PC-3 (cell line): Measurements from ENCODE around the gene IKBKE. TPM values are rescaled to one million over a fixed set of nuclear protein-coding genes. Genes with fewer than 3 reads are reported as not detected.

Source experiments
- ATAC-seq: fragments of 200-7000 bp; cut with Tn5 transposase; 2 replicates; pipeline ENCODE4 v1.9.1; 2020; ENCODE audit warnings: mild to moderate bottlenecking, moderate library complexity
- BruUV-seq: library from RNA; stranded (reverse); fragments of 400-500 nt; replicated peaks from 2 replicates; lab custom pipeline; 2021; lab: Mats Ljungman, UMichigan
- CTCF ChIA-PET: fragments of 300-600 bp; sonication (Branson Sonifier 250); formaldehyde crosslinking; loops from one replicate; lab custom pipeline; 2022; ENCODE audit warnings: antibody characterized with exemption; lab: Charles Lee
- POLR2A ChIA-PET: fragments of 300-600 bp; sonication (Branson Sonifier 250); formaldehyde crosslinking; loops from one replicate; lab custom pipeline; 2022; ENCODE audit warnings: antibody characterized with exemption; ENCODE audit not compliant: unreplicated experiment; lab: Charles Lee
- DNase-seq: peaks from one replicate; pipeline ENCODE4 v3.0.0-alpha.2; 2015
- H2AFZ ChIP-seq: fragments of 300-600 bp; sonication (generic); 2 replicates; pipeline ENCODE4 v1.6.0; 2016; ENCODE audit warnings: antibody characterized with exemption, low read length
- H3F3A ChIP-seq: fragments of 300-600 bp; sonication (generic); one replicate; pipeline ENCODE4 v1.6.0; 2017; ENCODE audit warnings: antibody characterized with exemption, low read length, control low read depth, mild to moderate bottlenecking; ENCODE audit not compliant: unreplicated experiment
- H3K27ac ChIP-seq: fragments of 300-600 bp; sonication (generic); 2 replicates; pipeline ENCODE4 v1.5.1; 2016; ENCODE audit warnings: mild to moderate bottlenecking, low read length
- H3K27me3 ChIP-seq: fragments of 300-600 bp; sonication (generic); 2 replicates; pipeline ENCODE4 v1.6.1; 2016; ENCODE audit warnings: low read length, mixed read lengths
- H3K36me3 ChIP-seq: fragments of 300-600 bp; sonication (generic); 2 replicates; pipeline ENCODE4 v1.6.1; 2016; ENCODE audit warnings: low read depth, mixed run types, low read length, mixed read lengths
- H3K4me1 ChIP-seq: fragments of 300-600 bp; sonication (generic); 2 replicates; pipeline ENCODE4 v1.5.1; 2016; ENCODE audit warnings: low read length; ENCODE audit not compliant: insufficient read depth
- H3K4me2 ChIP-seq: fragments of 300-600 bp; sonication (generic); 2 replicates; pipeline ENCODE4 v1.6.0; 2016; ENCODE audit warnings: low read length
- H3K4me3 ChIP-seq: fragments of 300-600 bp; sonication (generic); 2 replicates; pipeline ENCODE4 v1.5.1; 2016; ENCODE audit warnings: mild to moderate bottlenecking, low read length, mixed read lengths
- H3K79me2 ChIP-seq: fragments of 300-600 bp; sonication (generic); 2 replicates; pipeline ENCODE4 v1.6.1; 2017; ENCODE audit warnings: low read length, mixed read lengths
- H3K9ac ChIP-seq: fragments of 300-600 bp; sonication (generic); 2 replicates; pipeline ENCODE4 v1.6.0; 2016; ENCODE audit warnings: mild to moderate bottlenecking, low read length
- H3K9me2 ChIP-seq: fragments of 300-600 bp; sonication (generic); replicated peaks from 2 replicates; pipeline ENCODE4 v1.6.1; 2016; ENCODE audit warnings: mixed run types, low read length, mixed read lengths
- H3K9me3 ChIP-seq: fragments of 300-600 bp; sonication (generic); 2 replicates; pipeline ENCODE4 v1.6.1; 2016; ENCODE audit warnings: low read length, mixed read lengths
- H4K20me1 ChIP-seq: fragments of 300-600 bp; sonication (generic); 2 replicates; pipeline ENCODE4 v1.6.1; 2016; ENCODE audit warnings: low read length, mixed read lengths
- CTCF ChIP-seq: fragments of 300-600 bp; sonication (generic); conservative IDR thresholded peaks from 2 replicates; pipeline ENCODE4 v1.5.1; 2017; ENCODE audit warnings: antibody characterized with exemption, low read depth, mild to moderate bottlenecking, low read length
- EZH2 ChIP-seq: fragments of 300-600 bp; sonication (generic); IDR thresholded peaks from one replicate; pipeline ENCODE4 v1.6.1; 2017; ENCODE audit warnings: antibody characterized with exemption, mild to moderate bottlenecking, low read length; ENCODE audit not compliant: unreplicated experiment
- EZH2phosphoT487 ChIP-seq: fragments of 300-600 bp; sonication (generic); IDR thresholded peaks from 2 replicates; pipeline ENCODE4 v1.6.1; 2018; ENCODE audit warnings: mild to moderate bottlenecking, antibody characterized with exemption, low read length, borderline replicate concordance
- intact Hi-C: fragments of 100-400 bp; cut with micrococcal nuclease; formaldehyde crosslinking; loops from 2 replicates; pipeline ENCODE4 v1.9.0; 2023
- total RNA-seq: library from RNA; depleted of rRNA; stranded (reverse); fragments of >200 nt; gene quantifications from 2 replicates; pipeline ENCODE4 v1.2.3, GENCODE V29; 2014

Gene IKBKE
- total RNA-seq, 1 experiment from 2014 or later: 28.3 TPM

- intact Hi-C loops: no loop called here
- Histone ChIP-seq H3K36me3 (peaks cover 8% of the 10 kb centered on the region; the same call in 1 of the 2 replicates), H3K4me1 (peaks cover 28% of the 10 kb centered on the region), H2AFZ (no peak overlapping the region), H3K4me3 (no peak overlapping the region), H4K20me1 (no peaks in the 10 kb centered on the region; the same call in 1 of the 2 replicates), H3K27ac (no peak overlapping the region), H3K9me2 (no peaks in the 10 kb centered on the region), H3K9me3 (no peaks in the 10 kb centered on the region), H3F3A (no peaks in the 10 kb centered on the region), H3K9ac (no peak overlapping the region), H3K79me2 (no peaks in the 10 kb centered on the region), H3K27me3 (no peaks in the 10 kb centered on the region), H3K4me2 (no peak overlapping the region)
- CTCF ChIA-PET: no interaction called here
- DNase-seq: no peak
- POLR2A ChIA-PET: no interaction called here
- no peak for ATAC-seq
- BruUV-seq: no TSS peak
- TF ChIP-seq EZH2 (no peak), EZH2phosphoT487 (no peak), CTCF (no peak)
Observed at GRCh38 chr1:206446688-206447421, 23.4 kb upstream of the IKBKE start.

GRCh38 chr1:206447422-206447765 is 22.9 kb upstream of the IKBKE start:
- H2AFZ ChIP-seq: no peak overlapping the region
- BruUV-seq: no TSS peak
- H3F3A ChIP-seq: no peaks in the 10 kb centered on the region
- no peaks in the 10 kb centered on the region for H3K27me3 ChIP-seq
- ATAC-seq (no peak), DNase-seq (no peak)
- ChIA-PET CTCF (no interaction called here), POLR2A (no interaction called here)
- no peaks in the 10 kb centered on the region for H3K9me3 ChIP-seq
- H3K4me2 ChIP-seq: peak overlapping the region; percentile 17; the same call in 1 of the 2 replicates
- no peak overlapping the region for H3K27ac ChIP-seq
- no peak overlapping the region for H3K4me3 ChIP-seq
- TF ChIP-seq CTCF (no peak), EZH2phosphoT487 (no peak)
- H3K4me1 ChIP-seq: peaks cover 22% of the 10 kb centered on the region
- H3K79me2 ChIP-seq: no peaks in the 10 kb centered on the region
- no peak overlapping the region for H3K9ac ChIP-seq
- peaks cover 8% of the 10 kb centered on the region; the same call in 1 of the 2 replicates for H3K36me3 ChIP-seq
- intact Hi-C loops: no loop called here
- no peaks in the 10 kb centered on the region for H3K9me2 ChIP-seq
- no peaks in the 10 kb centered on the region; the same call in 1 of the 2 replicates for H4K20me1 ChIP-seq

GRCh38 chr1:206447792-206448191 is 22.5 kb upstream of the IKBKE start:
- peaks cover 22% of the 10 kb centered on the region for H3K4me1 ChIP-seq
- H3K79me2 ChIP-seq: no peaks in the 10 kb centered on the region
- H3K4me3 ChIP-seq: no peak overlapping the region
- peak overlapping the region; percentile 17 for H3K4me2 ChIP-seq
- no peak for TF ChIP-seq EZH2phosphoT487
- TF ChIP-seq CTCF: no peak
- TF ChIP-seq EZH2: no peak
- peak; percentile 94 for DNase-seq
- peaks cover 4% of the 10 kb centered on the region; the same call in 1 of the 2 replicates for H3K36me3 ChIP-seq
- H3F3A ChIP-seq: no peaks in the 10 kb centered on the region
- H3K9ac ChIP-seq: no peak overlapping the region
- H3K9me3 ChIP-seq: no peaks in the 10 kb centered on the region
- H4K20me1 ChIP-seq: no peaks in the 10 kb centered on the region; the same call in 1 of the 2 replicates
- ChIA-PET POLR2A (no interaction called here), CTCF (no interaction called here)
- ATAC-seq: peak; percentile 82
- no peaks in the 10 kb centered on the region for H3K9me2 ChIP-seq
- BruUV-seq: no TSS peak
- no peak overlapping the region for H2AFZ ChIP-seq
- no peaks in the 10 kb centered on the region for H3K27me3 ChIP-seq
- intact Hi-C loops: no loop called here
- H3K27ac ChIP-seq: 0 out of 2 replicates have a peak overlapping the region, but pooled peaks have one; percentile 9
